ENCODE results near the gene ARL8A.
"Not testable (repeated sequence)": the region's sequence is repeated elsewhere in the genome, so short reads cannot be mapped to it uniquely, and the experiment has no call there.

The ARL8A gene

DNA sequence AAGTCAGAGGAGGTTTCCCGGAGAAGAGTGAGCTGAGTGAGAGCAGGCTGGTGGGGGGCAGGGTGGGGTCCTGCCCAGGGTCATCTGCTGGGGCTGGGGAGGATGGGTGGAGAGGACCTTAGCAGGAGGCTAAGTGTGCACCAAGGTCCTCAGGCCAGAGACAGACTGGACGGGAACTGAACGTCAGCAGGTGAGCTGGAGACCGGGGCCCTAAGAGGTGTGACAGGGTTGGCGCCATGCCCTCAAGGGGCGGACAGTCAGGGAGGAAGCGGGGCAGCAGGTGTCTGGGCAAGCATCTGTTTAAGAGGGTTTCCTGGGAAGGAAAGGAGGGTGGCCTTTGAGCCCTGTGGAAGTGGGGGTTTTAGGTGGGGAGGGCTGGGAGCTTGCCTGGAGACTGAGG, 29.5 kb upstream of the ARL8A start:
- DNase-seq (ENCODE audit: low read depth): no peak

DNA sequence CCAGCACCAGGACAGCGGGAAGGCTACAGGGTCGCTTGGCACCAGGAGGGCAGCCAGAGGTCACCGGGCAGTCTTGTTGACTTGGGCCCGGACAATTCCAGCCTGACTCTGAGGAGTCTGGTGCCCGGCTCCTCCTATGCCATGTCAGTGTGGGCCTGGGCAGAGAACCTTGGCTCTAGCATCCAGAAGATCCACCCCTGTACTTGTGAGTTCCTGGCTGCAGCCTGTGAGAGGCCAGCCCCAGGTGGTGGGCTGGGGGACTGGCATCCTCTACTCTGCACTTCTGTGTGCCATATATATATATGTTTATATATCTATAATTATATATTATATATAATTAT, 27.4 kb upstream of the ARL8A start:
- no peak for DNase-seq (ENCODE audit: low read depth)

DNA sequence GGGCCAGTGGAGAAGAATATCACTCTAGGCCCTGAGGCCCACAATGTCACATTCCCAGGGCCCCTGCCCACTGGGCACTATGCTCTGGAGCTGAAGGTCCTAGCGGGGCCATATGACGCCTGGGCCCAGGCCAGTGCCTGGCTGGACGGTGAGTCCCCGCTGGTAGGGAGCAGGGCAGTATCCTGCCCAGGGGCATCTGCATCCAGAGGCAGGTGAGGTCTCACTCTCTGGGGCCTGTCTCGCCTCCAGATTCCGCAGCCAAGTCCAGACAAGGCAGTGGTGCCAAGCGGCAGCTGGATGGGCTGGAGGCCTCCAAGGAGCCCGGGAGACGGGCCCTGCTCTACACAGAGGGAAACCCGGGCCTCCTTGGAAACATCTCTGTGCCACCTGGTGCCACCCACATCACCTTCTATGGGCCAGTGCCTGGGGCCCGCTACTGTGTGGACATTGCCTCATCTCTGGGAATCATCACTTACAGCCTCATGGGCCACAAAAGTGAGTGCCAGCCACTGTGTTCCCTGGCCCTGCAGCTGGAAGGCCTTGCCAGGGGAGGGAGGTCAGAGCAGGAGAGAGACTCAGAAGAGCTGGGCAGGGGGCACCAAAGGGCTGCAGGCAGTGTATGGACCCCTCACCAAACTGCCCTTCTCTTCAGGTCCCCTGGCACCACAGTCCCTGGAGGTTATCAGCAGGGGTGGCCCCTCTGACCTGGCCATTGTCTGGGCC, 26.9 kb upstream of the ARL8A start:
- DNase-seq (ENCODE audit: low read depth): no peak

DNA sequence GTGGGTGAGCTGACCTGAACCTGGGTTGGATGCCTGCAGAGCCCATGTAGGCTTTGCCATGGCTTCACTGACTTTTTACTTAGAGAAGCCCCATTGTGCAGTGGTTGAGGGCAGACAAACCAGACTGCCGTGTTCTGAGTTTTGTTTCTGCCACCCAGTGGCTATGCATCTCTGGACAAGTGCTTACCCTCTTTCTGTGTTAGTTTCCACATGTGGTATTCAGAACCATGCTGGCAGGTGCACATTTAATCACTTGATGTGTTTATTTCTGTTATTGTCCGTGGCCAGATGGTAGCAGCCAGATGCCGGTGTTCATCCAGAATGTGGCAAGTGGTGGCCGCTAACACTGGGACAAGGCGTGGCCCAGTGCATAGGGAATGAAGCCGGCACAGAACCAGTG, 26.2 kb upstream of the ARL8A start:
- no peak for DNase-seq (ENCODE audit: low read depth)

DNA sequence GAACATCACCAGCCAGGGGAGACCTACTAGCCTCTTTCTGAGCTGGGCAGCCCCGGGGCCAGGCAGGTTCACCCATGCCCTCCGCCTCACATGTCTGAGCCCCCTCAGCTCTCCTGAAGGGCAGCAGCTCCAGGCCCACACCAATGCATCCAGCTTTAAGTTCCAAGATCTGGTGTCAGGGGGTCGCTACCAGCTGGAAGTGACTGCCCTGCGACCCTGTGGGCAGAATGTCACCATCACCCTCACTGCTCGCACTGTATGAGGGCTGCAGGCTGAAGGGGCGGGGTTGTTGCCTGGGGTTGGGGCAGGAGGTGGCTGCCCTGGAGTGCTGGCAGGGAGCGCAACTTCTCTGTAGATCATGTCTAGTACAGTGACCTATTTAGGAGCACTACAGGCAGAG, 24.3 kb upstream of the ARL8A start:
- DNase-seq (ENCODE audit: low read depth): no peak

DNA sequence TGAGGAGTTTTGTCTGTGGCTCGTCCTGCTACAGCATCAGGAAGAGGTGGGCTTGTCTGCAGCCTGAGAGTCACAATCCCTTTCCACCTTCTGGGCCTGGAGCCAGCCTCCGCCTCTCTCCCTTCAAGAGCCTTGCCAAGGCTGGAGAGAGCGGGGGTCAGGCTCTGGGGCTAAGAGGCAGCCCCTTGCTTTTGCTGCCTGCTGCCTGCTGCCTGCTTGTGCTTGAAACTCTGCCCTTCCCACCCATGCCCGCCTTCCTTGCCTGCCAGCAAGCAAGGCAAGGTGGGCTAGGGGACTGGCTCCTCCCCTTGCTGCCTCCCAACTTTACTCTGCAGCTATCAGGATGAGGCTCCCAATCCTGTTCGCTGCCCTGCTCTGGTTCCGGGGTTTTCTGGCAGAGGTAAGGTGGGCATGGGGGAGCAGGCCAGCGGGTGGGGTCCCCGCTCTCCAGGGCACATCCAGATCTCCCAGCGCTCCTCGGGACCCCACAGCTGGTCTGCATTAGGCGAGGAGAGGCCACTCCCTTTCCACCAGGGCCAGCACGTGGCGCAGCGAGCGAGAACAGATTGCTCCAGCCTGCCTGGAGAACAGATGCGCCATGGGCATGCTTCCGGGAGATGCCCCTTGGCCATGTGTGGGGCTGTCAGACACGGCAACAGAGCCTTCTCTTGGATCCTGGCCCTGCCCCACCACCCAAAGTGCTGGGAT, 23.3 kb upstream of the ARL8A start:
- DNase-seq (ENCODE audit: low read depth): peak; percentile 26

DNA sequence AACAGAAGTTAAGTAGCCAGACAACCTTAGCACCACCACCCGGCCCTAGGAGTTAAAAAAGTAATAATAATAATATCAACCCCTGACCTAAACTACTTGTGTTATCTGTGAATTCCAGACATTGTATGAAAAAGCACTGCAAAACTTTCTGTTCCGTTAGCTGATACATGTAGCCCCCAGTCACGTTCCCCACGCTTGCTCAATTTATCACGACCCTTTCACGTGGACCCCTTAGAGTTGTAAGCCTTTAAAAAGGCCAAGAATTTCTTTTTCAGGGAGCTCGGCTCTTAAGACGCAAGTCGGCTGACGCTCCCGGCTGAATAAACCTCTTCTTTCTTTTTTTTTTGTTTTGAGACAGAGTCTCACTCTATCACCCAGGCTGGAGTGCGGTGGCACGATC, 22.5 kb upstream of the ARL8A start:
- not testable (repeated sequence) for DNase-seq (ENCODE audit: low read depth)

DNA sequence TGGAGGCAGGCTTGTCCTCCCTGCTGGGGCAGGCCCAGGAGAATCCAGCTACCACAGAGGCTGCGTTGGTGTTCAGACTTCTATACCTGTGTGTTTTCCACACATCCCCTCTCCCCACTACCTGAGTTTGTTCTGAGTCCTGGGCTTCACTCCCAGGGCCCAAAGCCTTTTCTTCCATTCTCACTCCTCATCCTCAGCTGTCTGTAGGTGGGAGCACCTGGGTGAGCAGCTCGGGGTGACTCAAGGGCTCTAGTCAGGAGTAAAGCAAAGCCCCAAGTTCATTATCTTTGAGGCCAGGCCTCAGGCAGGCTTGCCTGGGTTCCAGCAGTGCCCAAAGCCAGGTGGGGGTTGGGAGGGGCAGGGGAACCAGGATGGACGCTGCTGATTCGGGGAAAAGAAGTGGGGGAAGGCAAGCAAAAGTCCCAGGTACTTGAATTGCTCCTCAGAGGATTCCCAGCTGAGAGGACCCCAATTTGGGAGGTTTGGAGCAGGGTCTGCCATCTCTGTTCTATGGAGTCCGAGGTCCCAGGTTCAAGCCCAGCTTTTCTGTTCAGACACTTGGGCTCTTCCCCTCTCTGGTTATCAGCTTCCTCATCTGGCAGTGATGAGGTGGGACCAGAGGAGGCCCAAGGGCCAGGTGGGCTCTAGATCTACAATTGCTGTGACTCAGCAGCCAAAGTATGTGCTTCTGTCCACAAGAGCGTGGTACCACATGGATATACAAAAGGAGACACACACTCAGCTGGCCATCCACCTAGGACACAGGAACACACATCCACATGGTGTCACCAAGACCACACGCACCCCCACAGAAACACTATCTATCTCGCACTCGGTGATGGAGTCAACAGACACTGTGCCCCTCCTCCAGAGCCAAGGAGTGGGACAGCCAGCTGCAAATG, 21.7 kb upstream of the ARL8A start:
- DNase-seq (ENCODE audit: low read depth): no peak

DNA sequence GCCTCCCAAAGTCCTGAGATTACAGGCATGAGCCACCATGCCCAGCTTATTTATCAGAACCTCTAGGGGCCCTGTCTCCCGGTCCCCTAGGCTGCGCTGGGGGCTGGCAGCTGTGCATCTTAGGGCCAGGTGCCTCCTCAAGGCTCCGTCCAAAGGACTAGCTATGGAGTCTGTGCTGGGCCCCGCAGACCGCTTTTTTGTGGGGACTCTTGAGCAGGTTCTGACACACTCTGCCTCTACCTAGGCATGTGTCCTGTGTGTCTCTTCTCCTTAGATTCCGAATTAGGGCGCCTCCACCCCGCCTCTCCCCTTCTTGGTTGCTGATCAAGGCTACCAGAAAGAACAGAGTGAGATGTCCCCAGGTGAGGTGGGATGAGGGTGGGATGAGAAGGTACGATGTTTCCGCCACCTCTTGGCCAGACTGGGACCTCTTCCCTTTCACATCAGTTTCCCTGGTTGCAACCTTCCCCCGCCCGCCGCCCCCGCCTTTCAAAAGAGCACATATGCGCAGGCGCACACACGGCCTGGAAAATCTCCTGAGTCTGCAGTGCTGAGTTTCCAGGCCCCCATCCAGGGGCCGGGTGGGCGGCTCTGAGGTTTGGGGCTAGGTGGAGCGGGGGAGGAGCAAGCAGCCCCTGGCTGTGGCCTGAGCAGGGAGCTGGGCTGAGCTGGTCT, 20.9 kb upstream of the ARL8A start:
- no peak for DNase-seq (ENCODE audit: low read depth)

DNA sequence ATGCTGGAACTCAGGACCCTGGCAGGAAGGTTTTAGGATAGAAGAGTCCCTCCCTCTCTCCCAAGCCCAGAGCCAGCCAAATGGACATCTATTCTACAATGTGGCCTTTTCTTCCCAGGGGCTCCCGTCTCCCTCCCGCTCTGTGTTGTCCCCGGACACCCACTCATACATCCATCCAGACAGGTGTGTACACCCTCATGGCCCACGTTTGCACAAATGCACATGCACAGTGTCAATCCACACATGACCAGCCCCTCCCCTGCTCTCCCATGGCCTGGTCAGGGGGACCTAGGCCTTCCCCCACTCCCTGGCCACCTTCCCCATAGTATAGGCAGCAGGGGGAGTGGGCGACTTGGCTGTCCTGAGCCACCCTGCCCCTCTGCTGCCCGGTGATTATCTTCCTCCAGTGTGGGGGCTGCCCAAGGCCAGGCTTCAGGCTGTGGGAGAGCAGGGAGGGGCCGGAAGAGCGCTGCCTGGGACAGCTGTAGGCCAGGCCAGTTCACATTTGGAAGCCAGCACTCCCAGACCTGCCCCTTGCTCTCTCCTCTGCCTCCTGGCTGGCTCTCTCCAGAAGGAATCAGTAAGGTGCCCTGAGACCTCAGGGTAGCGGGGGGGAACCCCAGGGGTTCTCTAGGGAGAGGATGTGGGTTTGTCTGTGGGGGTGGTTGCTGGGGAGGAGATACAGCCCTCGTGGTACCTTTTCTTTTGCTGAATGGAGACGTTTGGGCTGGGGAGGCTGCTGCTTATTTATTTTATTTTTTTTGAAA, 19.9 kb upstream of the ARL8A start:
- DNase-seq (ENCODE audit: low read depth): no peak

DNA sequence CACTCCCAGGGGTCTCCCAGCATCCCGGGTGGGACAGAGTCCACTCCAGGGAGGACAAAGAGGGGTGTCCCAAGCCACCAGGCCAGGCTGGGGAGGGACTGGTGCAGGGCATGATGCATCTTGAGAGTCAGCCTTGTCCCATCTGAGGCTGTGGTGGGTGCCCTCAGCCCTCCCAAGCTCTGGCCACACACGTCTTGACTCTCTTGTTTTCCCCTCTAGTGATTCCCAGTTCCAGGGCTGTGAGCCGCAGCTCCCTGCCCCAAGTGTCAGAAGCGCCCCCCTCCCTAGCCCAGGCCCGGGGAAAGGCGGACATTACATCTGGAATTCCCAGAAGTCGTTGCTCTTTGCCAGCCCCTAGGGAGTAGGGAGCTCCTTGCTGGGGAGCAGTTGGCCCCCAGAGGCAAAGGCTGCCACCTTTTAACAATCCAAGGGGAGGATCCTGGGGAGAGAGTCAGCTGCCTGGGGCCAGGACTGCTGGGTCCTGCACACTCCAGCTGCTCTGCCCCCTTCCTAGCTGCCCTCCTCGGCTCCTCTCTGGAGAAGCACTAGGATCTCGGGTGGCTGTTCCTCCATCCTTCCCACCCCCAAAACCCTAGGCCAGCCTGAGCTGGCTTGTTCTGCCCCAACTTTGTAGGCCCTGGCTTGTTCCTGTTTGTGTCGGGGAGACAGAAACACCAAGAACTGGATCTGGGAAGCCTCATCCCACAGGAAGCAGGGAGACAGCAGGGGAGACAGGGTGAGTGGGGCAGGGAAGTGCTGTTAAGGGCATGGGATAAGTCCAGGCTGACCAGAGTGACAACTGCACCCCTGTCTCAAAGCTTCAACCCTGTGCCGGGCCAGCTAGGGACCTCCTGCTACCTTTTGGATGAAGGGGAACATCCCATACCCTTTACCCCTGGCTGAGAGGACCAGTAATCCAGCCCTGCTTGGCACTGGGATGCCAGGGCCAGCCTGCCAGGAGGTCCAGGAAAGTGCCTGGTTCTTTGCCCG, 19.0 kb upstream of the ARL8A start:
- DNase-seq (ENCODE audit: low read depth): no peak

DNA sequence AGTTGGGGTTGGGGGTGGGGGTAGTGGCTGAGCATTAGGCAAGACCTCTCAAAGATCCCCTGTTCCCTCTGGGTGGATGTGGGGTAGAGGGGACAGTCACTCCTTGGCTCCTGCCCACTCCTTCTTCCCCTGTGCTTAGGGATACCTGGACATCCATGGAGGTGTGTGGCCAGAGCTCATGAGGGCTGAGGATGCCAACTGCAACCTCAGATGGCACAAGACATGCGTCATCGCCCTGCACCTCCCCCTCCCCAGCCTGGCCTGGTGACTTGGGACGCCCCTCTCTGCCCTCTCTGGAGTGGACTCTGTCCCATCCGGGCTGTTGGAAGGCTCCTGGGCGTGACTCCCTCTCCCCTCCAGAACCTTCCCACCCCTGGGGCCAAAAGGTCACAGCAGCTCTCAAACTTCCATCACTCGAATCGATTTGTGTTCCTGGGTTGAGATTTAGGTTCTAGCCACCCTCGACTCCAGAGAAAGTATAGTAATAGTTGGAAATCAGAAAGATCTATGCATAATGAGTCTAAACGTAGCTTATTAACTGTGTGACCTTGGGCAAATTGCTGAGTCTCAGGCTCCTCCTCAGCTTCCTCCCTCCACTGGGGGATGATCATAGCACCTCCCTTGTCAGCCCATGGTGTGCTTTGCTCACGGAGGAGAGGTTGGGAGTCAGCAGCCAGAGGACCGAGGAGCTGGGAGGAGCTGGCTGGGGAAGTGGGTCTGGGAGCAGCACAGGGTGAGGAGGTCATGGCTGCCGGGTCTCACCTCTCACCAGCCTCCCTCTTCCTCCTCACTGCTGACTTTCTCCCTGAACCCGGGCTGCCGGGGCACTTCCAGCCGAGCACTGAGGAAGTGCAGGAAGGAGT, 18.1 kb upstream of the ARL8A start:
- no peak for DNase-seq (ENCODE audit: low read depth)

DNA sequence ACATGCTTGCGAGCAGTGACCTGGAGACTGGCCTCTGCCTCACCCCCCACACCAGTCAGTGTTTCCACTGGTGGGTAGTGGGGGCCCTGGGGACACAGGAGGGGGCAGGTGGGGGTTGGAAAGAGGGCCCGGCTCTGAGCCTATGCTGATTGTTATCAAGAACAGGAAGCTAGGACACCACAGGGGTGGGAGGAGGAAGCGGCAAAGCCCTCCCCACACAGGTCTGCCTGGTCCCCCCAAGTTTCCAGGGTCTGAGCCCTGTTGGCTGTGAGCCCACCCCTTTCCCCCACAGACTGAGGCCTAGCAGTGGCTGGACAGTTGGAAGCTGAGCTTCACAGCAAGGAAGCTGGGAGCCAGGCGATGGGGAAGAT, 17.5 kb upstream of the ARL8A start:
- DNase-seq (ENCODE audit: low read depth): no peak

DNA sequence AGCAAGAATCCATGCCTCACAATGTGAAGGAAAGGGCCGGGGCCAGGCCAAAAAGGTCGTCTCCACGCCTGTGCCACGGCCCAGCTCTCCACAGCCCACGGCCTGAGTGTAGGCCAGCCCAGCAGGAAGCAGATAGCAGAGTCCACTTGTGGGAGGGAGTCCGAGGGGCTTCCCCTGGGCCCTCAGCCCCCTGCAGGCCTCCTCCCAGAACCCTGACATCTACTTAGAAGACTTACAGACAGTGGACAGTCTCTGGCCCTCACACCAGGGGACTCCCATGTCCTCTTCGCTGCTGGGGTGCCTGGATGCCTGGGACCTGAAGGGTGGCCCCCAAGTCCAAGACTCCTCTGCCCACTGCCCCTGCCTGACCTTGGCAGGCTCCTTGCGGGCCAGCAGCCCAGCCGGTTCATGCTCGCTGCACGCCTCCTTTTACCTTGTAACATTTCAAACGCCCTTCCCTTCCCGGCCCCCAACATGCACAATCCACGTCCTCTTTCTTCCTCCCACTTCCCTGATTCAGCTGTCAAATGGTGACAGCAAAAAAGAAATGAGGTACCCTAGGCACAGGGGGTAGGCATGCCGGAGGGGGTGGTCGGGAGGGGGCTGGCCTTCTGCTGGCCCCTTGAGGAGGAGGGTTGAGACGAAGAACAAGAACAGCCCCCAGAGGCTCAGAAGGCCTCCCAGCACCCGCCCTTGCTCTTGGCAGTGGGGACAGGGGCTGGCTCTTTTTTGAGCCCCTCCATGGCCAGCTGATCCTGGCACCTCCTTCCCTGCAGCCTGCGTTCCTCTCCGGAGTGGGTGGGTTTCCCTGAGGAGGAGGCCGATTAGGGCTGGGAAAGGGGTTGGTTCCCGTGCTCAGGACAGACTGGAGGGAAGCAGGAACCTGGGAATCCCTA, 16.9 kb upstream of the ARL8A start:
- DNase-seq (ENCODE audit: low read depth): no peak

DNA sequence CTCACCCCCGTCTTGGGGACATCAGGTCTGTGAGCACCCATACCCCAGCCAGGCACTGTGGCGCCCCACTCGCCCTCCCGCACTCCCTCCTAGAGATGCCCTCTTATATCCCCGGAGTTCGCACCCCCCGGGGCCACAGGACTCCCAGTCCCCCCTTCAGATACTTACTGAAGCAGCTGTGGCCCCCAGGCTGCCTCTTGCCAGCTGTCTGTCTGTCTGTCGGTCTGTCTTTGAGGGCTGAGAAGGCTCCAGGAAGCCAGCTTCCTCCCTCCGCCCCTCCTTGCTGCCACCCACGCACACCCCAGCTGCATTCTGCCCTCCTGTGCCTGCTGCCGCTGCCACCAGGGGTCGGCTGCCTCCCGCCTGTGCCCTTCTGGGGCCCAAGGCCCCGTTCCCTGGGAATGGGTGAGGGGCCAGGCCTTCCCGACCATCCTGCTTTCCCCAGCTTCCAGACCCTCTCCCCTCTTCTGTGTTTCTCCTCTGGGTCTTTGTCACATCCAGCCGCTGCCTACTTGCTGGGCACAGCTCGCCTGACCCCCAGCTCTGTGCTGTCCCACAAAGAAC, 15.9 kb upstream of the ARL8A start, which contains the start of gene PTPN7:
PTPN7 (minus strand) TSS at position 226 of the 564 bp plus-strand sequence. CDS start 1,200 bp downstream, outside the sequence.
- DNase-seq (ENCODE audit: low read depth): no peak

DNA sequence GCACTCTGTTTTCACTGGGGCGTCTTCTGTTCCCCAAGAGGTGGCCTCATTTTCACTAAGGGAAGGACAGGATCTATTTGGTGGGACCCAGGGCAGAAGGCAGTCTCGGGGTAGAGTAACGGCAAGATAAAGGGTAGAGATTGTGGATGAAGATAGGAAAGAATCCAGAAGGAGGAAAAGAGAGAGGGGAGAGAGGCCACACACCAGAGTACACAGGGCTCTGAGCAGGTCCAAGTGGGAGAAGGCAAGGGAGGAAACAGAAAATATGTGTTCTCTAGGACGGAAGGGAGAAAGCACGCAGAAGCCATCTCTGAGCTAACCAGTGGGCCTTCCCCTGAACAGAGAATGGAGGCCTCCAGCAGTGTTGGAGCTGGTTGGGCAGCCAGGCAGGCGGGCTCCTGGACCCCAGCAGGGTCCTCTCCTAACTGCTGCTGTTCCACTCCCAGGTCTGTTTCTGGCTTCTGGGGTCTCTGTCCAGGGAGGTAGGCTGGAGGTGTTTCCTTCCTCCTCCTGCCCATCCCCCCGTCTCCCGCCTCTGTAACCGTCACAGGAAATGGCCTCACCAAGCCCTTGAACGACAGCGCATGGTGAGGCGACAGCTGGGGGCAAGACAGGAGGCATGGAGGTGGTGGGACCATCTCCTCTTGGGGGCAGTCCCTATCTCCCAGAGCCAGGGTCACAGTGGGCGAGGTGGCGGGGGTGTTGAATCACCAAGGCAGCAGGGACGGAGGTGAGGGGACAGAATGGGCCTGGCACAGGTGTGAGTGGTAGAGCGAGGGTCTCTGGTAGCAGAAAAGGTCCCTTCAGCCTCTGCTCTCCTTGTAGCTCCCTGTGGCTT, 15.2 kb upstream of the ARL8A start:
- no peak for DNase-seq (ENCODE audit: low read depth)

All from iris pigment epithelial cell (primary cell).